ENCODE results near the gene TMEM270. TPM values are rescaled to one million over a fixed set of nuclear protein-coding genes. Genes with fewer than 3 reads are reported as not detected.

The TMEM270 gene
- total RNA-seq, 4 donors from 2014 or later = not detected

- no peak for TF ChIP-seq POLR2A (IDR thresholded peaks at IDR 0.05)
- TF ChIP-seq, protein P1, sequence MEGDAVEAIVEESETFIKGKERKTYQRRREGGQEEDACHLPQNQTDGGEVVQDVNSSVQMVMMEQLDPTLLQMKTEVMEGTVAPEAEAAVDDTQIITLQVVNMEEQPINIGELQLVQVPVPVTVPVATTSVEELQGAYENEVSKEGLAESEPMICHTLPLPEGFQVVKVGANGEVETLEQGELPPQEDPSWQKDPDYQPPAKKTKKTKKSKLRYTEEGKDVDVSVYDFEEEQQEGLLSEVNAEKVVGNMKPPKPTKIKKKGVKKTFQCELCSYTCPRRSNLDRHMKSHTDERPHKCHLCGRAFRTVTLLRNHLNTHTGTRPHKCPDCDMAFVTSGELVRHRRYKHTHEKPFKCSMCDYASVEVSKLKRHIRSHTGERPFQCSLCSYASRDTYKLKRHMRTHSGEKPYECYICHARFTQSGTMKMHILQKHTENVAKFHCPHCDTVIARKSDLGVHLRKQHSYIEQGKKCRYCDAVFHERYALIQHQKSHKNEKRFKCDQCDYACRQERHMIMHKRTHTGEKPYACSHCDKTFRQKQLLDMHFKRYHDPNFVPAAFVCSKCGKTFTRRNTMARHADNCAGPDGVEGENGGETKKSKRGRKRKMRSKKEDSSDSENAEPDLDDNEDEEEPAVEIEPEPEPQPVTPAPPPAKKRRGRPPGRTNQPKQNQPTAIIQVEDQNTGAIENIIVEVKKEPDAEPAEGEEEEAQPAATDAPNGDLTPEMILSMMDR (IDR thresholded peaks at IDR 0.05) = no peak
- intact Hi-C loops (cut with DNase I; ENCODE audit: low total_unique reads) = no loop called here
- DNase-seq (ENCODE audit: low spot score in 2 of 2) = peak; percentile 68 to 92
- H3K4me3 ChIP-seq (ENCODE audit: low read depth, poor library complexity, severe bottlenecking) = no peak overlapping the region
- 25 to 30% methylated on average over 14 of the region's 15 CpGs for WGBS, 2 donors
Observed at GRCh38 chr7:73822319-73823173, 38.4 kb upstream of the TMEM270 start.

DNA sequence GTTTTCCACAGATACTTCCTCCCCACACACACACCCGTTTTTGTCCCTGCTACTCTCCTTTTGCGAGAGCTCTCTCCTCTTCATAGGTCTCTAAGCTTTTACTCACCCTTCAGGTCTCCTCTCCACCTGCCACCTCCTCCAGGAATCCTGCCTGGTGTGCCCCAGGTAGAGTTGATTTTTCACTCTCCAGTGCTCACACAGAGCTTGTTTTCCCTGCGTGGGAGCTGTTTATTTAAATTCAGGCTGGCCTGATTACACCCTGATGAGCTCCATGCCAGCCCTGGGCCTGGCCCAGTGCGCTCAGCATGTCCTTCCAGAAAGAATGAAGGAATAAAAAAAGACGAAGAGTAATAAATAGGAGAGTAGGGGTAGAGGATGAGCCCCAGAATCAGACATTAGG is 37.7 kb upstream of the TMEM270 start:
- no peak overlapping the region for H3K4me3 ChIP-seq (ENCODE audit: low read depth, poor library complexity, severe bottlenecking)
- 71 to 76% methylated on average over 5 of the region's 5 CpGs for WGBS, 2 donors
- intact Hi-C loops (cut with DNase I; ENCODE audit: low total_unique reads) = no loop called here
- TF ChIP-seq, protein P1 (IDR thresholded peaks at IDR 0.05) = no peak
- TF ChIP-seq POLR2A (IDR thresholded peaks at IDR 0.05) = no peak
- DNase-seq (ENCODE audit: low spot score in 2 of 2) = peak in 1 of 2 donors; percentile 49

DNA sequence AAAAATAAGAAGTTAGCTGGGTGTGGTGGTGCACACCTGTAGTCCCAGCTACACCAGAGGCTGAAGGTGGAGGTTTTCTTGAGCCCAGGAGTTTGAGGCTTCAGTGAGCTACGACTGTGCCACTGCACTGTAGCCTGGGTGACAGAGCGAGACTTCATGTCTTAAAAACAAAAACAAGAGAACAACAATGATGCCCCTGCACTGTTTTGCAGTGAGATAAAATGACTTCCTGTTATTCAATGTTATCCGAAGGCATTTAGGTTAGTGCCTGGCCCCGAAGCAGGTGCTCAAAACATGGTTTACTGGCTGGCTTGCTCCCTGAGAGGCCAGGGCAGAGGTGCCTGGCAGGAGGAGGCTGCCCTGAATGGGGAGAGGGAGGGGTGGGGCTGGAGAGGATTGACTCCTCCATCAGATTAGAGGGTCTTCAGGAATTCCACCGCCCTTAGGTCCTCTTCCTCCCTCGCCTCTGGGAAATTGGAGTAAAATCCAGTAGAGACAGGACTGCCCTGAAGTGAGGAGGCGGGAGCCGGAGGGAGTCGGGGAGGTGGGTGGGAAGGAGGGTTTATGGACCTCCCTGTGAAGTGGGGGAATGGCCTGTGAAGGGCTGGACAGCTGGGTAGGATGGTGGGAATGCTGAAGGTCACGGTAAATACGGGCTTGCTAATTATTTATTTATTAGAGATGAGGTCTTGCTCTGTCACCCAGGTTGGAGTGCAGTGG is 36.9 kb upstream of the TMEM270 start:
- H3K4me3 ChIP-seq (ENCODE audit: low read depth, poor library complexity, severe bottlenecking) = no peak overlapping the region
- WGBS, 2 donors = 85% methylated on average over 11 of the region's 11 CpGs
- intact Hi-C loops (cut with DNase I; ENCODE audit: low total_unique reads) = no loop called here
- TF ChIP-seq, protein P1 (IDR thresholded peaks at IDR 0.05) = no peak
- TF ChIP-seq POLR2A (IDR thresholded peaks at IDR 0.05) = no peak
- DNase-seq (ENCODE audit: low spot score in 2 of 2) = peak in 1 of 2 donors; percentile 79

DNA sequence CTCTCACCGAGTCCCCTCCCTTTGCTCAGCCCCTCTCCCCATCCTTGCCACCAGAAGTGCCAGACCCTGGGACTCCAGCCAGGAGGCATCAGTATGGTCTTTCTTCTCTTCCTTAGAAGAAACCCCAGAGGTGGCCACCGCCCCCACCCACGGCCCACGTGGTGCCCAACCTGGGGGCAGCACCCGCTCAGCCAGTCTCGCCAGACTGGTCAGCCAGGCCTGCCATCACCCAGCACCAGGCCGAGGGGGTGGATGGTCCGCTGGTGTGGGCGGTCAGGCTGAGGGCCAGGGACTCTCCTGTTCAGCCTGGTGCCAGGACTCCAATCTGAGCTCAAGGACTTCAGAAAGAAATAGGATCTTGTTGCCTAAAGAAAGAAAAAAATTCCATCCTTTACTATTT is 36.0 kb upstream of the TMEM270 start:
- WGBS, 2 donors = 74 to 75% methylated on average over 9 of the region's 9 CpGs

DNA sequence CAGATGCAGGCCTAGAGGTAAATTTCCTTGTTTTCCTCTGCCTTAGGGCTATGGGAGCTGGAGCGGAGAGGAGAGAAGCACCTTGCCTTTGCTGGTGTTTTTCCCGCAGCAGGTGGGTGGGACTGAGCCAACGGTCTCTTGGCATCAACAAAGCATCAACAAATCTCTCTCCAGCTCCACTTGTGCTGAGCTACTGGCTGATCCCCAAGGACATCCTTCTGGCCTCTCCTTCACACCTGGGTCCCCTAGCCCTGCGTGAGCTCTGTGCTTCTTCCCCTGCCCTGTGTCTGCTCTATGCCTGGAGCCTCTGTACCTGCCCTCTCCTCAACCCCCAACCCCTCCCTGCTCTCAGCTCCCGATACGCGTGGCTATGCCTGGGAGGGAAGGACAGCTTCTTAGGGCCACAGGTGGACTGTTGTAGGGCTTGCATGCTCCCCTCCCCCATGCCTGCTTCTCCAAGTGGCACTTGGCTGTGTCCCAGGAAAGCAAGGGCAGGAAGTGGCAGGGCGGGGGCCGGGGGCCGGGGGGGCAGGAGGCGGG is 33.3 kb upstream of the TMEM270 start:
- no peak overlapping the region for H3K4me3 ChIP-seq (ENCODE audit: low read depth, poor library complexity, severe bottlenecking)
- peak in 1 of 2 donors; percentile 85 for DNase-seq (ENCODE audit: low spot score in 2 of 2)
- 19 to 22% methylated on average over 4 to 11 of the region's 11 CpGs for WGBS, 2 donors
- intact Hi-C loops (cut with DNase I; ENCODE audit: low total_unique reads) = no loop called here
- TF ChIP-seq, protein P1 (IDR thresholded peaks at IDR 0.05) = no peak
- TF ChIP-seq POLR2A (IDR thresholded peaks at IDR 0.05) = no peak

More for the DNA sequence above, 36.0 kb upstream of the TMEM270 start:
- peak in 1 of 2 donors; percentile 84 for DNase-seq (ENCODE audit: low spot score in 2 of 2)
- TF ChIP-seq, protein P1 (IDR thresholded peaks at IDR 0.05) = no peak
- TF ChIP-seq POLR2A (IDR thresholded peaks at IDR 0.05) = no peak
- H3K4me3 ChIP-seq (ENCODE audit: low read depth, poor library complexity, severe bottlenecking) = no peak overlapping the region
- intact Hi-C loops (cut with DNase I; ENCODE audit: low total_unique reads) = no loop called here

All from lower leg skin (tissue), 4 donors.